Measurements from ENCODE around the gene GPRC5D. TPM values are rescaled to one million over a fixed set of nuclear protein-coding genes. Genes with fewer than 3 reads are reported as not detected.

GPRC5D gene
- total RNA-seq, 1 donor from 2014 or later: 0.35 TPM

- H3K36me3 Mint-ChIP-seq (ENCODE audit: low read depth): no peaks in the 10 kb centered on the region
- ATAC-seq (ENCODE audit: low read depth) (no peak), DNase-seq (no peak)
- POLR2A ChIA-PET: no interaction called here
- intact Hi-C loops (cut with micrococcal nuclease): no loop called here
- no peaks in the 10 kb centered on the region for H3K4me1 Mint-ChIP-seq
- no peaks in the 10 kb centered on the region for H3K9me3 Mint-ChIP-seq
- H3K4me3 Mint-ChIP-seq: no peak overlapping the region
- CTCF ChIA-PET: interaction anchor here (0.7 kb wide), 1 partner anchor 31 kb away, joined by 3 read pairs; no protein-coding TSS in a partner anchor
- no peak overlapping the region for H3K27ac Mint-ChIP-seq
- TF ChIP-seq CTCF (IDR thresholded peaks at IDR 0.05): no peak
- H3K27me3 Mint-ChIP-seq: peaks cover 15% of the 10 kb centered on the region
Observed at GRCh38 chr12:12947902-12948301, 4.1 kb downstream of the GPRC5D start.

GRCh38 chr12:12946686-12947355 is 5.1 kb downstream of the GPRC5D start:
- no peak overlapping the region for H3K27ac Mint-ChIP-seq
- H3K27me3 Mint-ChIP-seq: peaks cover 11% of the 10 kb centered on the region
- DNase-seq: no peak
- POLR2A ChIA-PET: interaction anchor here (0.7 kb wide), 1 partner anchor 255 kb away, joined by 4 read pairs; no protein-coding TSS in a partner anchor
- no peaks in the 10 kb centered on the region for H3K36me3 Mint-ChIP-seq (ENCODE audit: low read depth)
- intact Hi-C loops (cut with micrococcal nuclease): no loop called here
- no peaks in the 10 kb centered on the region for H3K4me1 Mint-ChIP-seq
- TF ChIP-seq CTCF (IDR thresholded peaks at IDR 0.05): no peak
- H3K9me3 Mint-ChIP-seq: no peaks in the 10 kb centered on the region
- no peak overlapping the region for H3K4me3 Mint-ChIP-seq
- CTCF ChIA-PET: no interaction called here
- ATAC-seq (ENCODE audit: low read depth): no peak

GRCh38 chr12:12945591-12945990 is 6.4 kb downstream of the GPRC5D start:
- TF ChIP-seq CTCF (IDR thresholded peaks at IDR 0.05): no peak
- Mint-ChIP-seq H3K9me3 (no peaks in the 10 kb centered on the region), H3K4me3 (no peak overlapping the region), H3K27ac (no peak overlapping the region), H3K36me3 (ENCODE audit: low read depth) (no peaks in the 10 kb centered on the region), H3K4me1 (no peaks in the 10 kb centered on the region), H3K27me3 (peaks cover 11% of the 10 kb centered on the region)
- no peak for DNase-seq
- intact Hi-C loops (cut with micrococcal nuclease): no loop called here
- ChIA-PET POLR2A (no interaction called here), CTCF (no interaction called here)
- ATAC-seq (ENCODE audit: low read depth): no peak

- CTCF ChIA-PET: no interaction called here
Observed at GRCh38 chr12:12943586-12944260, 8.2 kb downstream of the GPRC5D start.

More at GRCh38 chr12:12943586-12944260, 8.2 kb downstream of the GPRC5D start:
- DNase-seq (no peak), ATAC-seq (ENCODE audit: low read depth) (no peak)
- intact Hi-C loops (cut with micrococcal nuclease): no loop called here
- Mint-ChIP-seq H3K27me3 (peaks cover 2% of the 10 kb centered on the region), H3K4me3 (no peak overlapping the region), H3K27ac (no peak overlapping the region), H3K36me3 (ENCODE audit: low read depth) (no peaks in the 10 kb centered on the region), H3K9me3 (no peaks in the 10 kb centered on the region), H3K4me1 (no peaks in the 10 kb centered on the region)
- POLR2A ChIA-PET: no interaction called here
- no peak for TF ChIP-seq CTCF (IDR thresholded peaks at IDR 0.05)

Measured in activated B cell treated with CpG ODN at 0.5 μM for 24 hours (primary cell).